ENCODE results near the gene ORC5.

- TF ChIP-seq CTCF (IDR thresholded peaks at IDR 0.05 in 4 of 5, conservative IDR thresholded peaks at IDR 0.05 in 1 of 5): no peak
- no peak for TF ChIP-seq POLR2A (IDR thresholded peaks at IDR 0.05)
Measured at GRCh38 chr7:104089061-104089460, 118.8 kb downstream of the ORC5 start.
